ENCODE data around the gene ADAMTS12. TPM values are rescaled to one million over a fixed set of nuclear protein-coding genes. Genes with fewer than 3 reads are reported as not detected.
A peak's percentile ranks its signal among the peaks of the same experiment; 100 is the strongest.

ADAMTS12 gene
- polyA plus RNA-seq, 1 of the 3 experiments (the other 2 are of a cell fraction) = 2.5 TPM

GRCh38 chr5:33807771-33808170 lies 84.0 kb downstream of the ADAMTS12 start (continued):
- TF ChIP-seq NRF1 (IDR thresholded peaks at IDR 0.05; ENCODE audit: low read depth, low read length) (no peak), JUND (IDR thresholded peaks at IDR 0.05) (no peak)

GRCh38 chr5:33806738-33807442 lies 84.9 kb downstream of the ADAMTS12 start:
- TF ChIP-seq RAD21 (IDR thresholded peaks at IDR 0.05; ENCODE audit: low read length) (no peak), GABPA (IDR thresholded peaks at IDR 0.05; ENCODE audit: low read depth) (no peak), NFIC (IDR thresholded peaks at IDR 0.05; ENCODE audit: borderline replicate concordance) (no peak), FOSL2 (IDR thresholded peaks at IDR 0.05; ENCODE audit: borderline replicate concordance, low read depth) (0 out of 2 replicates have a peak, but pooled peaks have one; percentile 11)
- Histone ChIP-seq H4K20me1 (ENCODE audit: insufficient read depth) (no peaks in the 10 kb centered on the region), H3K36me3 (replicated peaks in 1 of 2; ENCODE audit: control insufficient read depth in 1 of 2, insufficient read depth in 2 of 2, low read length in 1 of 2) (no peaks in the 10 kb centered on the region), H3K27ac (ENCODE audit: low read depth in 2 of 2, low read length in 1 of 2) (peak overlapping the region in 1 of 2 experiments; percentile 24; a peak in 1 of 4 replicates), H3K79me2 (ENCODE audit: insufficient read depth) (no peaks in the 10 kb centered on the region), H3K27me3 (ENCODE audit: insufficient read depth) (no peaks in the 10 kb centered on the region), H2AFZ (ENCODE audit: low read depth) (peak overlapping the region; percentile 47; the same call in 1 of the 2 replicates), H3K9me3 (no peaks in the 10 kb centered on the region), H3K4me3 (ENCODE audit: low read depth in 2 of 2, low read length in 1 of 2) (no peak overlapping the region), H3F3A (replicated peaks; ENCODE audit: insufficient read depth) (no peaks in the 10 kb centered on the region), H3K9me2 (no peaks in the 10 kb centered on the region), H3K4me1 (ENCODE audit: control insufficient read depth in 1 of 2, insufficient read depth in 2 of 2, low read depth in 1 of 2, low read length in 1 of 2) (peaks cover 0 to 20% of the 10 kb centered on the region in 2 experiments; a peak in 2 of 4 replicates), H3K4me2 (peak overlapping the region; percentile 42), H3K9ac (no peak overlapping the region)
- ChIA-PET CTCF (no interaction called here), POLR2A (no interaction called here)
- no peak for DNase-seq
- WGBS (ENCODE audit: low lambda C conversion rate) = 46% methylated on average over 13 of the region's 13 CpGs

GRCh38 chr5:33801292-33801691 lies 90.5 kb downstream of the ADAMTS12 start:
- Histone ChIP-seq H3K36me3 (replicated peaks in 1 of 2; ENCODE audit: control insufficient read depth in 1 of 2, insufficient read depth in 2 of 2, low read length in 1 of 2) (no peaks in the 10 kb centered on the region), H3K27me3 (ENCODE audit: insufficient read depth) (no peaks in the 10 kb centered on the region), H3K9me3 (no peaks in the 10 kb centered on the region), H3K4me1 (ENCODE audit: control insufficient read depth in 1 of 2, insufficient read depth in 2 of 2, low read depth in 1 of 2, low read length in 1 of 2) (no peaks in the 10 kb centered on the region), H3K4me3 (ENCODE audit: low read depth in 2 of 2, low read length in 1 of 2) (no peak overlapping the region), H3K27ac (ENCODE audit: low read depth in 2 of 2, low read length in 1 of 2) (no peak overlapping the region), H3K79me2 (ENCODE audit: insufficient read depth) (no peaks in the 10 kb centered on the region), H3K4me2 (no peak overlapping the region), H4K20me1 (ENCODE audit: insufficient read depth) (no peaks in the 10 kb centered on the region), H3K9ac (no peak overlapping the region), H2AFZ (ENCODE audit: low read depth) (no peak overlapping the region), H3F3A (replicated peaks; ENCODE audit: insufficient read depth) (no peaks in the 10 kb centered on the region), H3K9me2 (no peaks in the 10 kb centered on the region)
- TF ChIP-seq SIN3A (IDR thresholded peaks at IDR 0.05; ENCODE audit: borderline replicate concordance, low read depth, low read length) = no peak
- no peak for TF ChIP-seq YY1 (IDR thresholded peaks at IDR 0.05; ENCODE audit: low read depth)
- no peak for DNase-seq
- CTCF ChIA-PET = interaction anchor here (1.0 kb wide), 1 partner anchor 10 kb away, joined by 3 read pairs; no protein-coding TSS in a partner anchor
- POLR2A ChIA-PET = no interaction called here

- H3K27me3 ChIP-seq (ENCODE audit: insufficient read depth) = no peaks in the 10 kb centered on the region
- WGBS (ENCODE audit: low lambda C conversion rate) = 40% methylated on average over 7 of the region's 7 CpGs
- TF ChIP-seq FOXM1 (IDR thresholded peaks at IDR 0.05; ENCODE audit: low read depth) (no peak), CHD2 (IDR thresholded peaks at IDR 0.05; ENCODE audit: low read length, partially characterized antibody) (no peak), USF2 (IDR thresholded peaks at IDR 0.05; ENCODE audit: borderline replicate concordance, low read depth, low read length) (no peak), GATA2 (CRISPR knock-in tag; IDR thresholded peaks at IDR 0.05) (no peak), SMC3 (IDR thresholded peaks at IDR 0.05; ENCODE audit: low read depth, low read length) (no peak), EP300 (IDR thresholded peaks at IDR 0.05; ENCODE audit: borderline replicate concordance in 1 of 2, low read depth in 1 of 2, low read length in 1 of 2) (no peak), TEAD4 (IDR thresholded peaks at IDR 0.05; ENCODE audit: borderline replicate concordance, insufficient read depth) (no peak), JUND (IDR thresholded peaks at IDR 0.05) (no peak)
Measured at GRCh38 chr5:33800241-33800950, 91.4 kb downstream of the ADAMTS12 start.

More at GRCh38 chr5:33800241-33800950, 91.4 kb downstream of the ADAMTS12 start:
- DNase-seq = no peak
- no peaks in the 10 kb centered on the region for H3K9me2 ChIP-seq
- ChIA-PET POLR2A (no interaction called here), CTCF (interaction anchor here (1.0 kb wide), 1 partner anchor 9 kb away, joined by 3 read pairs; no protein-coding TSS in a partner anchor)
- no peaks in the 10 kb centered on the region for H3F3A ChIP-seq (replicated peaks; ENCODE audit: insufficient read depth)
- no peak overlapping the region for H3K4me2 ChIP-seq
- H4K20me1 ChIP-seq (ENCODE audit: insufficient read depth) = no peaks in the 10 kb centered on the region
- no peak overlapping the region for H2AFZ ChIP-seq (ENCODE audit: low read depth)
- no peaks in the 10 kb centered on the region for H3K4me1 ChIP-seq (ENCODE audit: control insufficient read depth in 1 of 2, insufficient read depth in 2 of 2, low read depth in 1 of 2, low read length in 1 of 2)
- H3K9ac ChIP-seq = no peak overlapping the region
- no peak overlapping the region for H3K4me3 ChIP-seq (ENCODE audit: low read depth in 2 of 2, low read length in 1 of 2)
- no peaks in the 10 kb centered on the region for H3K36me3 ChIP-seq (replicated peaks in 1 of 2; ENCODE audit: control insufficient read depth in 1 of 2, insufficient read depth in 2 of 2, low read length in 1 of 2)
- no peak overlapping the region for H3K27ac ChIP-seq (ENCODE audit: low read depth in 2 of 2, low read length in 1 of 2)
- H3K79me2 ChIP-seq (ENCODE audit: insufficient read depth) = no peaks in the 10 kb centered on the region
- no peaks in the 10 kb centered on the region for H3K9me3 ChIP-seq

All from SK-N-SH (cell line).